GM12872 (cell line): ENCODE data around the gene LLCFC1.

Experiments
- CTCF ChIP-seq: IDR thresholded peaks from 3 replicates; pipeline ENCODE4 v1.5.1; 2011; ENCODE audit warnings: low read depth, mild to moderate bottlenecking, low read length, moderate library complexity; ENCODE audit not compliant: insufficient read depth

Gene LLCFC1

DNA sequence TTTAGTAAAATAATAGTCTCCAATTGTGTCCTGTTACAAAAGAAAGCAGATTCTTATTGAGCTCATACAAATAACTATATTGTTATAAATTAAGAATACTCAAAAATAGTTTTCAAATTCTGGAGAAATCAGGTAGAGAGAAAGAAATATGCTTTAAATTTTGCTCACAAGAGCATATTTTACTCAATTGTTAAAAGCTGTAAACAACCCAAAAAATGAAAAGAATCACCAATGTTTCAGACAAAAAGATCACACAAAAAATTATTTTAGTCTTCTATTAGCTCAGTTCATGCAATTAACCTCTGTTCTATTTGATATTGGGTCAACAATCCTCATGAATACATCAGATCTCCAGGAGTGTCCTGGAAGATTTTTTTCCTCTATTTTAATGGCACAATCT is 35.2 kb upstream of the LLCFC1 start:
- no peak for TF ChIP-seq CTCF

DNA sequence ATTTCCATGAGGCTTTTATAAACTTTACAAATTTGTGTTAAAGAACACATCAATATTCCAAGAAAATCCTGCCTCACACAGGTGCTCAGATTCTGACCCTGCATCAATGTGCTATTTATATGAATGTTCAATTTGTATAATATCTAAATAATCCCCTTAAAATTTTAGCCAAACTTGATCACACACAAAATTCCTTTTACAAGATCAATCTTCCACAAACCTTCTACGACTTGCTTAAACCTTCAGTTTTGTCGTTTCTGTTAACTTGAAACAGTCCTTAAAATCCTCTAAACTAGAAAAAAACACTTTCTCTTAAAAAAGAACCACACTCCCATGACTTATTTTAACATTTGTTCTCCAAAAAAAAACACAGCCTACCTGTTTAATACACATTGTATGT is 33.5 kb upstream of the LLCFC1 start:
- TF ChIP-seq CTCF = no peak

GRCh38 chr7:142906643-142907042 is 32.6 kb upstream of the LLCFC1 start:
- no peak for TF ChIP-seq CTCF

DNA sequence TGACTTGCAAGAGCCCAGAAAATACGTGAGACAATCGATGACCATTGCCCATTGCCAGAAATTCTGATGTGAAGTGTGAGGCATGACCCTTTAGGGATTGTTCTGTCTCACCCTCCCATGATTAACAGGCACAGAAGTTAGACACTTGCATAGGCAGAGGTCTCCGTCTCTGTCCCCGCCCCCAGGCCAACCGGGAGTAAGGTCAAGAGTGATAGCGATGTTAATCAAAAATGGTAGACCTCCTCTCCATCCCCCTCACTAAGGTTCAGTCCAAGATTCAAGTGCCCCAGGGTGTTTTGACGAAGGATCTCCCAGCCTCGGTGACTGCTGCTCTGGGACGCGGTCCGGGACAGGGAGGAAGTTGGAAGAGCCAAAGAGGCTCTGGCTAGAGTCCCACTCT is 31.0 kb upstream of the LLCFC1 start:
- no peak for TF ChIP-seq CTCF

DNA sequence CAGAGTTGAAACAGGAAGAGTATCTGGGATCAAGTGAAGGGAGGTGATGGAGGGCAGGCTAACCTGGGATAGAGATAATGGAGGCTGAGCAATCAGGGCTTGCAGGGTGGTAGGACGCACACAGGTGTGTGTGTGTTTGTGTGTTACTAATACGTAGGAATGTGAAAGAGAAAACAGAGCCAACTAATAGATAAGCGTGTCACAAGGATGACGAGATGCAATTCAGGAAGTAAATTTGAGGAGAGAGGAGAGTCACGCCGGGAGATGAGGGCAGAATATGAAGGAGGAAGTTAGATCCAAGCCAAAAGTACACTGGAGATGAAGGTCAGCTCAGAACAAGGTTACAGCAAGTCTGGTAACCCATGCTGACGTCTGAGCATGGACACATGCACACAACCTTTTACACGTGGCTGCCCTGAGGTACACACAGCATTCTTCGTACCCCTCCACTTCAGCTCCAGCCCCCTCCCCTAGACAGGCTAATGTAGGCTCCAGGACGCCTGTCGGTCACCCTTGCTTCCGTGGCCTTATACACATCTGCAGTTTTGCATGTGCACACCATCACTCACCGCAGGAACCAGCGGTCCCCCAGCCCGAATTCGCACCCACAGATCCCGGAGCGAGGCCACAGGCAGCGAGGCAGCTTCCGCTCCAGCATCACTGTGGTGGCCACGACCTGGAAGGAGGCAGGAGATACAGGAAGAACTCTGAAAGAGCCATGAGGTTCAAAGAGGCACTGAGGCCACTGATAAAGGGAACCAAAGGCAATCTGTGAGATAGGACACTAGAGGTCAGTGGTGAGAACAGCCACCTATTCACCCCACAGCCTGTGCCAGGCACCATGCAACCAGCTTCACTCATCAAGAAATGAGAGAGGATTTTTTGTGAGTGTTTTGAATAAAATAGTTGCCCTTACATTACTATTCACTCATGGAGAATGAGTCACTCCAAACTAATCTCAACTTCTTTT is 30.1 kb upstream of the LLCFC1 start:
- peak; percentile 59 for TF ChIP-seq CTCF

DNA sequence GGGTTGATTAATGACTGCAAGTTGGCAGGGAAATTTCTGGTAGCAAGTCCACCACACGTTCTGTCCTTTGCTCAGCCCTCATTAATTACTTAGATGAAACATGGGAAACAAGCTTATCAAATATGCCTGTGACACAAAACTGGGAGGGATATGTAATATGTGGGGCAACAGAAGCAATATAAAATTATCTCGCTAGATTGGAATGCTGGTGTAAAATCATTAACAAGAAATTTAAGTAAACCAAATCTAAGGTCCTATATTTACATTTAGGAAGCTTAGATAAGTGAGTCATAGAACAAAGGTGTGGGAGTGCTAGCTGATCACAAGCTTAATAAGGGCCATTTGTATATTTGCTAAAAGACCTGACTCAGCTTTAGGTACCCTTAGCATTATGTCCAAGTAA is 29.3 kb upstream of the LLCFC1 start:
- no peak for TF ChIP-seq CTCF

DNA sequence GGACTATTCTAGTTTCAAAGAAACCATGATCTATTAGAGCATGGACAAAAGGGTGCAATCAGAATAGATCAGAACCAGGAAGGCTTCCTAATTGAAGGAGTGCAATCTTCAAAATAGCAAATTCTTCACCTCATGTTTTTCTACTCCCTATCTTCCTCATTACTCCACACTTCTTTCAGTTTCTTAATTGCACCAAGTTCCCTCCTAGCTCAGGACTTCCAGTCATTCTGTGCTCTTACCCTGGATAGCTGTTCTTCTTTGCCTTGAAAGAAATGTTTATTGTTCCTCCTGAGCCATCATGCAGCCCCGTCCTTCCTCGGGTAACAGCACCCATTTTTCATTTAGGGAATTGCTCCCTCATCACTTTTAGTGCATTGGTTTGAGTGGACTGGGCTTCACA is 28.8 kb upstream of the LLCFC1 start:
- TF ChIP-seq CTCF = no peak
